ENCODE results near the gene PLK5.

Gene PLK5

GRCh38 chr19:1507192-1507660, 16.7 kb upstream of the PLK5 start:
- Mint-ChIP-seq H3K27ac (peak overlapping the region; percentile 91 to 97 (median 94)), H3K36me3 (ENCODE audit: low read depth) (no peaks in the 10 kb centered on the region), H3K9me3 (no peaks in the 10 kb centered on the region), H3K4me1 (peaks cover 31% of the 10 kb centered on the region), H3K27me3 (ENCODE audit: low read depth) (peaks cover 45% of the 10 kb centered on the region), H3K4me3 (no peak overlapping the region)
- no peak for TF ChIP-seq CTCF (IDR thresholded peaks at IDR 0.05; ENCODE audit: unreplicated experiment in 3 of 3)

GRCh38 chr19:1507763-1508506, 15.9 kb upstream of the PLK5 start:
- Mint-ChIP-seq H3K36me3 (ENCODE audit: low read depth) (no peaks in the 10 kb centered on the region), H3K27me3 (ENCODE audit: low read depth) (peaks cover 44% of the 10 kb centered on the region), H3K4me3 (peak overlapping the region; percentile 86 to 91 (median 87)), H3K4me1 (peaks cover 31% of the 10 kb centered on the region), H3K9me3 (no peaks in the 10 kb centered on the region), H3K27ac (peak overlapping the region; percentile 91 to 97 (median 94))
- TF ChIP-seq CTCF (IDR thresholded peaks at IDR 0.05; ENCODE audit: unreplicated experiment in 3 of 3), result no peak

- peak overlapping the region in 1 of 3 experiments; percentile 14 for H3K27ac Mint-ChIP-seq
- H3K27me3 Mint-ChIP-seq (ENCODE audit: low read depth), result peaks cover 39% of the 10 kb centered on the region
- H3K4me3 Mint-ChIP-seq, result peak overlapping the region; percentile 30 to 91 (median 58)
- H3K4me1 Mint-ChIP-seq, result peaks cover 31% of the 10 kb centered on the region
- H3K9me3 Mint-ChIP-seq, result no peaks in the 10 kb centered on the region
- no peaks in the 10 kb centered on the region for H3K36me3 Mint-ChIP-seq (ENCODE audit: low read depth)
- no peak for TF ChIP-seq CTCF (IDR thresholded peaks at IDR 0.05; ENCODE audit: unreplicated experiment in 3 of 3)
Measured at GRCh38 chr19:1508507-1508856, 15.4 kb upstream of the PLK5 start.

- Mint-ChIP-seq H3K27me3 (ENCODE audit: low read depth) (peaks cover 36% of the 10 kb centered on the region), H3K9me3 (no peaks in the 10 kb centered on the region), H3K4me3 (peak overlapping the region; percentile 37 to 65 (median 52)), H3K36me3 (ENCODE audit: low read depth) (no peaks in the 10 kb centered on the region), H3K27ac (peak overlapping the region; percentile 65 to 89 (median 71)), H3K4me1 (peaks cover 26% of the 10 kb centered on the region)
- no peak for TF ChIP-seq CTCF (IDR thresholded peaks at IDR 0.05; ENCODE audit: unreplicated experiment in 3 of 3)
Measured at GRCh38 chr19:1509602-1510441, 14.1 kb upstream of the PLK5 start.

GRCh38 chr19:1510442-1510806, 13.5 kb upstream of the PLK5 start:
- Mint-ChIP-seq H3K9me3 (no peaks in the 10 kb centered on the region), H3K36me3 (ENCODE audit: low read depth) (no peaks in the 10 kb centered on the region), H3K4me3 (peak overlapping the region in 1 of 3 experiments; percentile 67), H3K27me3 (ENCODE audit: low read depth) (peaks cover 34% of the 10 kb centered on the region), H3K4me1 (peaks cover 26% of the 10 kb centered on the region), H3K27ac (no peak overlapping the region)
- no peak for TF ChIP-seq CTCF (IDR thresholded peaks at IDR 0.05; ENCODE audit: unreplicated experiment in 3 of 3)
